Hematopoietic multipotent progenitor cell treated with erythropoietin and hydrocortisone succinate and interleukin-3 and kit ligand, for 17 days (in vitro differentiated cells): Measurements from ENCODE around the gene CHRNA5.
"Not testable (repeated sequence)": the region's sequence is repeated elsewhere in the genome, so short reads cannot be mapped to it uniquely, and the experiment has no call there.

ENCODE experiments used
- DNase-seq: peaks from one replicate; pipeline ENCODE4 v3.0.0-alpha.2; 2015; ENCODE audit warnings: low spot score

CHRNA5 gene

GRCh38 chr15:78565097-78565950 is at the start of gene CHRNA5:
Gene CHRNA5, plus strand, starts transcription at chr15:78565520. Its CDS starts 200 bp downstream, at chr15:78565720.
- no peak for DNase-seq

- DNase-seq: not testable (repeated sequence)
Observed at GRCh38 chr15:78520035-78520434, 45.3 kb upstream of the CHRNA5 start.

GRCh38 chr15:78524230-78524629 is 41.1 kb upstream of the CHRNA5 start:
- DNase-seq: no peak

GRCh38 chr15:78527325-78527724 is 38.0 kb upstream of the CHRNA5 start:
- DNase-seq: no peak

GRCh38 chr15:78533331-78533730 is 32.0 kb upstream of the CHRNA5 start:
- DNase-seq: no peak

GRCh38 chr15:78536134-78536533 is 29.2 kb upstream of the CHRNA5 start:
- DNase-seq: no peak

- DNase-seq: no peak
Observed at GRCh38 chr15:78537266-78537905, 27.9 kb upstream of the CHRNA5 start.

GRCh38 chr15:78538358-78538757 is 27.0 kb upstream of the CHRNA5 start:
- DNase-seq: no peak

- not testable (repeated sequence) for DNase-seq
Observed at GRCh38 chr15:78539464-78540140, 25.7 kb upstream of the CHRNA5 start.

- DNase-seq: peak; percentile 94
Observed at GRCh38 chr15:78540141-78540870, 25.0 kb upstream of the CHRNA5 start, which contains the start of gene PSMA4. Gene PSMA4, plus strand, starts transcription at chr15:78540444. Its CDS starts 1,484 bp downstream, at chr15:78541928.

GRCh38 chr15:78540871-78541743 is 24.2 kb upstream of the CHRNA5 start:
- DNase-seq: peak; percentile 57

GRCh38 chr15:78541744-78542034 is 23.6 kb upstream of the CHRNA5 start:
- no peak for DNase-seq

- no peak for DNase-seq
Observed at GRCh38 chr15:78542647-78543046, 22.7 kb upstream of the CHRNA5 start.

GRCh38 chr15:78550194-78550593 is 15.1 kb upstream of the CHRNA5 start:
- DNase-seq: no peak

- no peak for DNase-seq
Observed at GRCh38 chr15:78550815-78551214, 14.5 kb upstream of the CHRNA5 start.

GRCh38 chr15:78551902-78552301 is 13.4 kb upstream of the CHRNA5 start:
- DNase-seq: no peak

- no peak for DNase-seq
Observed at GRCh38 chr15:78552597-78552996, 12.7 kb upstream of the CHRNA5 start.

- not testable (repeated sequence) for DNase-seq
Observed at GRCh38 chr15:78560201-78560600, 5.1 kb upstream of the CHRNA5 start.

- DNase-seq: no peak
Observed at GRCh38 chr15:78561490-78561889, 3.8 kb upstream of the CHRNA5 start.

GRCh38 chr15:78563092-78563491 is 2.2 kb upstream of the CHRNA5 start:
- no peak for DNase-seq

- DNase-seq: no peak
Observed at GRCh38 chr15:78564743-78565096, 600 bp upstream of the CHRNA5 start.
